IPS-18c (cell line): ENCODE results near the gene NTRK1.

Experiments used
- H3K4me3 ChIP-seq: 2 replicates; pipeline ENCODE4 v1.7.0; 2013; ENCODE audit warnings: low read depth, mild to moderate bottlenecking, low read length, moderate library complexity; ENCODE audit not compliant: insufficient read depth
- H3K9me3 ChIP-seq: one replicate; pipeline ENCODE4 v1.6.1; 2013; ENCODE audit warnings: mild to moderate bottlenecking, low read length, moderate library complexity; ENCODE audit not compliant: control insufficient read depth, insufficient read depth

The NTRK1 gene

GRCh38 chr1:156927215-156928042 is 66.8 kb downstream of the NTRK1 start:
- Histone ChIP-seq H3K4me3 (peak overlapping the region; percentile 58), H3K9me3 (no peaks in the 10 kb centered on the region)

- H3K4me3 ChIP-seq, result peak overlapping the region; percentile 58; the same call in 1 of the 2 replicates
- no peaks in the 10 kb centered on the region for H3K9me3 ChIP-seq
Observed at GRCh38 chr1:156928043-156928602, 67.5 kb downstream of the NTRK1 start.

- no peaks in the 10 kb centered on the region for H3K9me3 ChIP-seq
- H3K4me3 ChIP-seq, result no peak overlapping the region; the same call in 1 of the 2 replicates
Observed at GRCh38 chr1:156929596-156930238, 69.1 kb downstream of the NTRK1 start.

- Histone ChIP-seq H3K9me3 (no peaks in the 10 kb centered on the region), H3K4me3 (no peak overlapping the region)
Observed at GRCh38 chr1:156930483-156930882, 69.8 kb downstream of the NTRK1 start.
